Nephron (organoid): ENCODE measurements around the gene NODAL.
A peak's percentile ranks its signal among the peaks of the same experiment; 100 is the strongest.

Source experiments
- H3K27ac Mint-ChIP-seq, 3 experiments: 2 replicates each; pipeline ENCODE4 v1.8.0; 2020; ENCODE audit warnings: mixed read lengths in 3 of 3, mild to moderate bottlenecking in 2 of 3, moderate library complexity in 1 of 3
- H3K27me3 Mint-ChIP-seq: 2 replicates; pipeline ENCODE4 v1.8.0; 2021; ENCODE audit warnings: low read depth, mild to moderate bottlenecking, moderate library complexity, mixed read lengths
- H3K36me3 Mint-ChIP-seq: 2 replicates; pipeline ENCODE4 v1.8.0; 2020; ENCODE audit warnings: low read depth, mixed read lengths
- H3K4me1 Mint-ChIP-seq: 2 replicates; pipeline ENCODE4 v1.8.0; 2020; ENCODE audit warnings: mixed read lengths
- H3K4me3 Mint-ChIP-seq, 3 experiments: 2 replicates each; pipeline ENCODE4 v1.8.0; 2020; ENCODE audit warnings: mild to moderate bottlenecking in 3 of 3, mixed read lengths in 3 of 3, moderate library complexity in 2 of 3
- H3K9me3 Mint-ChIP-seq: 2 replicates; pipeline ENCODE4 v1.8.0; 2020; ENCODE audit warnings: mixed read lengths
- CTCF ChIP-seq, 3 experiments: fragments of 200-600 bp; sonication (generic); IDR thresholded peaks; one replicate each; pipeline ENCODE4 v1.5.0; 2021; ENCODE audit warnings: antibody characterized with exemption in 3 of 3; ENCODE audit not compliant: unreplicated experiment in 3 of 3

Gene NODAL

GRCh38 chr10:70409772-70410171 lies 31.7 kb downstream of the NODAL start:
- TF ChIP-seq CTCF (IDR thresholded peaks at IDR 0.05; ENCODE audit: unreplicated experiment in 3 of 3) = no peak
- Mint-ChIP-seq H3K4me1 (peaks cover 69% of the 10 kb centered on the region), H3K27ac (no peak overlapping the region), H3K4me3 (no peak overlapping the region), H3K9me3 (peaks cover 2% of the 10 kb centered on the region), H3K27me3 (no peaks in the 10 kb centered on the region), H3K36me3 (peaks cover 49% of the 10 kb centered on the region)

DNA sequence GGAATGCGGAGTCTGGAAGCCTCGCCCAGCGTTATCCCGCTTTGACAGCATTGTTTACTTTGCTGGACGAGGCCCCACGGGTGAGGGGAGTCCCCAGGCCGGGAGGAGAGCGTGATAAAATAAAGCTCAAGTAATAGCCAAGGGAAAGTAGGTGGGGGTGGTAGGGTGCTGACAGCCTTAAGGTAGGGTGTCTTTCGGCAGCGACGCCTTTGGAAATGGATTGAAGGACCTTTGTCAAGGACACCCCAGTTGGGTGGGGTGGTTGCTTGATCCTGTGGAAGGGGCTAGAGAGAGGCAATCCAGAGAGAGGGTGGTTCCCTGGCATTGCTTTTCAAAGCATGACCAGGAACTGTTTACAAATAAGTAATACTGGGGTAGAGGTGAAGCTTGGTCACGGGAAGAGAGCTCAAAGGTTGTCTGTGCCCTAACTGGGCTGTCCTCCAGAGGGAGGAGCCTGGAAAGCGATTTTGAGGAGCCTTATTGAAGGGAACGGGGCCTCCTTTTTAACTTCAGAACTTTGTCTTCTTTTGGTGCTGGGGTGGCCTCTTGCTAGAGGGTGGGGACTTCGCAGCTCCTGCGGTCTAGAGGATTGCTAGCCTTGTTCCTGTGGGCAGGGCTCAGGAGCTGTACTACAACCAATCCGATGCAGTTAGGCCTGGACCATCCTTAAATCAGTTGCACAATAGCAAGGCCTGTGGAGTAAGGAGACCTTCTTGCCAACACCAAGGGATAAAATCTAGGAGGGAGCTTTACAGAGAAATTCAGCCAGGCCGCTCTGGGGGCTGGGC lies 36.2 kb downstream of the NODAL start:
- Mint-ChIP-seq H3K27ac (peak overlapping the region; percentile 84 to 96 (median 93)), H3K4me3 (peak overlapping the region; percentile 99 to 100 (median 99)), H3K27me3 (no peaks in the 10 kb centered on the region), H3K4me1 (peaks cover 45% of the 10 kb centered on the region), H3K36me3 (peaks cover 39% of the 10 kb centered on the region), H3K9me3 (peaks cover 2% of the 10 kb centered on the region)
- TF ChIP-seq CTCF (IDR thresholded peaks at IDR 0.05; ENCODE audit: unreplicated experiment in 3 of 3) = no peak

DNA sequence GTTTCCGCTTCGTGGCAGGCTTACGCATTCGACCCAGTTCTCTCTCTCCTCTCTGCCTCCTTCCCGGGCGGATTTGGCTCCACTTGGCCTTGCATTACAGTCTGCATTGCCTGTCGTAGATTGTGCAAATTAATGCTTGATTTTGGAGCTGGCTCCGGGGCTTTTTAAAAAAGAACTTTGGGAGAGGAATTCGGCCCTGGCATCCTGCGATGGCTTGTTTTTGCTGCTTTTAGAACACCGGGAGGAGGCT lies 36.8 kb downstream of the NODAL start:
- peaks cover 42% of the 10 kb centered on the region for H3K4me1 Mint-ChIP-seq
- peaks cover 2% of the 10 kb centered on the region for H3K9me3 Mint-ChIP-seq
- no peaks in the 10 kb centered on the region for H3K27me3 Mint-ChIP-seq
- H3K4me3 Mint-ChIP-seq = peak overlapping the region; percentile 99 to 100 (median 99)
- peak overlapping the region; percentile 84 to 96 (median 93) for H3K27ac Mint-ChIP-seq
- H3K36me3 Mint-ChIP-seq = peaks cover 36% of the 10 kb centered on the region
- no peak for TF ChIP-seq CTCF (IDR thresholded peaks at IDR 0.05; ENCODE audit: unreplicated experiment in 3 of 3)

DNA sequence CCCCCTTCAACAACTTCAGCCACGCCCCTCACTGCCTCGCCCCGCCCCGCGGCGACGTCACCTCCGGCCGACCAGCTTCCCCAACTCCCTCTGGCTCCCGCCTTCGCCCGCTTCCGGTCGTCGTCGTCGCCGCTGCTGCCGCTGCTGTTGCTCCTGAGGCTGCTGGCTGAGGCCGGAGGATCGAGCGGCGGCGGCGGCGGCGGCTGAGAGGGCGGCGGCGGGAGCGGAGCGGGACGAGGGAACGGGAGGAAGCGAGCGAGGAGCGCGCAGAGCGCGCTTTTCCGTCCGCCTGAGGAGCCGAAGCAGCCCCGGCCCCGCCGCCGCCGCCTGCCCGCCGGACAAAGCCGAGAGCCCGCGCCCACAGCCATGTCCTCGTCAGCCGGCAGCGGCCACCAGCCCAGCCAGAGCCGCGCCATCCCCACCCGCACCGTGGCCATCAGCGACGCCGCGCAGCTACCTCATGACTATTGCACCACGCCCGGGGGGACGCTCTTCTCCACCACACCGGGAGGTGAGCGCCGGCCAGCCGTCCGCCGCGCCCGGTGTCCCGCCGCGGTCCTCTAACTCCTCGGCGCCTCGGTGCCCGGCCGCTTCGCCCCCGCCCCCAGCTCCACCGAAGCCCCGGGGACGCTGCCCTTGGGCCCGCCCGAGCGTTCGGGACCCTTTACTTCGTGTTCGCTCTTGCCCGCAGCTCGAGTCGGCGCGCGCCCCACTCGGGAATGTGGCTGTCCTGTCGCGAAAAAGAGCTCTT lies 37.3 kb downstream of the NODAL start, which contains the start of gene EIF4EBP2:
Gene EIF4EBP2, plus strand, starts transcription at position 110 of the 751 bp plus-strand sequence. Its CDS starts 257 bp downstream, at position 367.
- Mint-ChIP-seq H3K27ac (peak within 1 kb of the TSS; percentile 88 to 96 (median 96)), H3K4me3 (peak within 1 kb of the TSS; percentile 99 to 100 (median 99)), H3K27me3 (no peaks in the 10 kb centered on the region), H3K36me3 (peaks cover 31% of the 10 kb centered on the region), H3K9me3 (peaks cover 2% of the 10 kb centered on the region), H3K4me1 (peaks cover 38% of the 10 kb centered on the region)
- TF ChIP-seq CTCF (IDR thresholded peaks at IDR 0.05; ENCODE audit: unreplicated experiment in 3 of 3) = no peak

DNA sequence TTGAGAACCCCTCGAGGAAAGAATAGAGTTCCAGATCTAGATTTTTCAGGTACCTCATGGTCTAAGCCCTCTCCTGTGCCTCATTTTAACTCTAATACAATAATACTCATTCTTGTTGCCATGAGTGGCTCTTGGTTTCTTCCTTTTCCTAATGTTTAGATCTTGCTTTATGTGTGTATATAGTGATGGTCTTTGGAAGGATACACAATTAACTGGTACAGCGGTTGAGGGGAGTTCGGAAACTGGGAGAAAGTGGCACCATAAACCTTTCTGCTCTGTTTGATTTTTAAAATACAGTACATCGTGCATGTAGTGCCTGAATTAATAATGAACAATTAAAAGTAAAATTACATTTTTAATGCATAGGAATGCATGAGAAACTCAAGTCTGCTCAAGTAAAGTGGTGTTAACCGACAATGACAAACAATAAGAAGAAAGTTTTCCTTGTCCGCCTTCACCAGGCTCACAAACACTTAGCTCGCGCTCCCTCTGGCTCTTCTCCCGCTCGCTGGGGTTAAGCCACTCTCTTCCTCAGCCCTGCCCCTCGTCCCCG lies 37.9 kb downstream of the NODAL start:
- Mint-ChIP-seq H3K4me3 (peak overlapping the region; percentile 99 to 100 (median 99)), H3K27ac (peak overlapping the region; percentile 88 to 96 (median 96)), H3K27me3 (no peaks in the 10 kb centered on the region), H3K9me3 (peaks cover 2% of the 10 kb centered on the region), H3K4me1 (peaks cover 31% of the 10 kb centered on the region), H3K36me3 (peaks cover 25% of the 10 kb centered on the region)
- TF ChIP-seq CTCF (IDR thresholded peaks at IDR 0.05; ENCODE audit: unreplicated experiment in 3 of 3) = no peak
